Activated CD4-positive, alpha-beta T cell treated with anti-CD3 and anti-CD28 coated beads, Interleukin-2, amount 50 U/mL, for 4 hours (primary cell): Measurements from ENCODE around the gene SLC45A3.
"Not testable (repeated sequence)": the region's sequence is repeated elsewhere in the genome, so short reads cannot be mapped to it uniquely, and the experiment has no call there.

Experiments used
- DNase-seq, 2 experiments: peaks; one replicate each; pipeline ENCODE4 v3.0.0-alpha.2; 2020

Gene SLC45A3, protein sequence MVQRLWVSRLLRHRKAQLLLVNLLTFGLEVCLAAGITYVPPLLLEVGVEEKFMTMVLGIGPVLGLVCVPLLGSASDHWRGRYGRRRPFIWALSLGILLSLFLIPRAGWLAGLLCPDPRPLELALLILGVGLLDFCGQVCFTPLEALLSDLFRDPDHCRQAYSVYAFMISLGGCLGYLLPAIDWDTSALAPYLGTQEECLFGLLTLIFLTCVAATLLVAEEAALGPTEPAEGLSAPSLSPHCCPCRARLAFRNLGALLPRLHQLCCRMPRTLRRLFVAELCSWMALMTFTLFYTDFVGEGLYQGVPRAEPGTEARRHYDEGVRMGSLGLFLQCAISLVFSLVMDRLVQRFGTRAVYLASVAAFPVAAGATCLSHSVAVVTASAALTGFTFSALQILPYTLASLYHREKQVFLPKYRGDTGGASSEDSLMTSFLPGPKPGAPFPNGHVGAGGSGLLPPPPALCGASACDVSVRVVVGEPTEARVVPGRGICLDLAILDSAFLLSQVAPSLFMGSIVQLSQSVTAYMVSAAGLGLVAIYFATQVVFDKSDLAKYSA

DNA sequence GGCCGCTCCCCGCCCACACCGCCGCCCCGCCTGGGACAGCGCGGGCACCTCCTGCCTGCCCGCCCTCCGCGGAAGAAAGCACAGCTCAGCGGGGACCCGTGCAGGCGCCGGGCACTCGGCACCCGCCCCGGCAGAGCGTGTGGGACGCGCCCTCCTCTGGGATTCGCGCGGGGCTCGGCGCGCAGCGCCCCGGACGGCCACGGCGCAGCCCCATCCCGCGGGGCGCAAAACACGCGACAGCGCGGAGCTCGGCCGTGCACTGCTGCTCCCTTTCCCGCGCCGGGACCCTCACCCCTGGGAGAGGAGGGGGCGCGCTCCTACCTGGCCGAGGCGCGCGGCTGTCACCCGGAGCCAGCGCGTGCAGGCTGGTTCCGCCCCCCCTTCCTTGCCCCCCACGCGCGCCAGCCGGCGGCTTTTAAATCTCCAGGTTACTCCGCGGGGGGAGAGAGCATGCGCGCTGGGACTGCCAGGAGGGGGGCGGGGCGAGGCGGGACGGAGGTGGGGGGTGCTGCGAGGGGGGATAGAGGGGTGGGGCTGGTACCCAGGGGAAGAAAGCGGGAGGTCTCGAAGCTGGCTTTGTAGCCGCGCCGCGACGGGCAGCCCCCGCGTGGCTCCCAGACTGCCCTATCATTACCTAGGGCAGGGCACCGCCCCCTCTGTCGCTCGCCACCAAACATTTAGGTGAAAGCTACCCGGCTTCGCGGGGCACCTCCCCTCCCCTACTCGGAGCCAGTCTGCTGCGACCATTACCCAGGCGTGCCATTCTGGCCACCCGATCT is at the start of gene SLC45A3:
TSS of gene SLC45A3 (minus strand) at position 437 of the 779 bp plus-strand sequence. CDS start 15,853 bp downstream, outside the sequence.
- DNase-seq, result peak; percentile 35 to 47

DNA sequence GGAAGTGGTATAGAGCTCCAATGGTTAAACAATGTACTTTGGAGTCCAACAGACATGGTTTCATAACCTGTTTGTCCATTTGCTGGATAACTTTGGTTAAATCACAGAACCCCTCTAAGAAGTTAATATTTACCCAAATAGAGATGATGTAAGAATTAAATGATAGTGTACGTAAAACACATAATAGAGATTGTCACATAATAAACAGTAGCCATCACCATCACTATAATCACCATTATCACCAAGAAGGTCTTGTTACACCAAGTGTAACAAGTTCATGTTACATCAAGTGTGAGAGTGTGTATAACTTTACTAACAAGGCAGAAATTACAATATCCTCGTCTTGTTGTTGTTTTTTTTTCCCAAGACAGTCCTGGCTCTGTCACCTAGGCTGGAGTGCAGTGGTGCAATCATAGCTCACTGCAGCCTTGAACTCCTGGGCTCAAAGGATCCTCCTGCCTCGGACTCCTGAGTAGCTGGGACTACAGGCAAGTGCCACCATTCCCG is 46.4 kb upstream of the SLC45A3 start:
- no peak for DNase-seq

DNA sequence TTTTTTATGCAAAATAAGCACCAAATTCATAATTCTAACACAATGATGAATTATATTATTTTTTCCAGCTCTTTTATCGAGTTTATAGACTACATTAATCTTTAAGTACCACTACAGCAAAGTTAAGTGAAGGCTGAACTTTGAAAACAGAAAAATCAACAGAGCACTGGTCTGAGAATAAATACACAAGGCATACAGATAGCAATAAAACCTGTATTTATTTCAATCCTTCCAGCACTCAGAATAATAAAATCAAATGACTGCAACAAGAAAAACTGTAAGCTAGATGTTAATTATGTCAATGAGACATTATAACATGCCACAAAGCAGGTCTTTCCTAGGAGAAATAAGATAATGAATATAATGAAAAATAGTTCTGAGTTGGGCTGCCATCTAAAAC is 45.2 kb upstream of the SLC45A3 start:
- DNase-seq, result no peak

DNA sequence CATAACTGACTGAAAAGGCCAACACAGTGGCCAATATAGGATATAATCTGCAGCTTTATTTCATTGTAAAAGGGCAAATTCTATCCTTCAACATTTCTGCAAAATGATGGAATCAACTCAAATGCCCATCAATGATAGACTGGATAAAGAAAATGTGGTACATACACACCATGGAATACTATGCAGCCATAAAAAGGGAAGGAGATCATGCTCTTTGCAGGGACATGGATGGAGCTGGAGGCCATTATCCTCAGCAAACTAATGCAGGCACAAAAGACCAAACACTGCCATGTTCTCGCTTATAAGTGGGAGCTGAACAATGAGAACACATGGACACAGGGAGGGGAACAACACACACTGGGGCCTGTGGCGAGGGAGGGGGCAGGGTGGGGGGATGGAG is 40.4 kb upstream of the SLC45A3 start:
- DNase-seq, result not testable (repeated sequence)

DNA sequence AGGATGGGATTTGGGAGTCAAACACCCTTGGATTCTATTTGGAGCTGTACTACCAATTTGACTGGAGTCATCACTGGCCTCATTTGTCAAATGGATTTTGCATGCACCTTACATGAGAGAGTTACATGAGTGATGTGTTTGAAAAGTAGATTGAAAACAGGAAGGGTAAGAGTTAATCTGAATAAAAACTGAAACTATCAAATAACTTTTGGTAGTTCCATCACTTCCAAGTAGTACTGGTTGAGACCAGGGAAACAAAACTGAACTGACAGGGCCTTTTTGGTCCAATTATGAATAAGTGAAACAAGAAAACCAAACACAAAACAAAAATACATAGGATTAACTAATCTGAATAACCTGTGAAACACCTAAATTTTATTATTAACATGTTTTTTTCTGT is 39.5 kb upstream of the SLC45A3 start:
- no peak for DNase-seq

DNA sequence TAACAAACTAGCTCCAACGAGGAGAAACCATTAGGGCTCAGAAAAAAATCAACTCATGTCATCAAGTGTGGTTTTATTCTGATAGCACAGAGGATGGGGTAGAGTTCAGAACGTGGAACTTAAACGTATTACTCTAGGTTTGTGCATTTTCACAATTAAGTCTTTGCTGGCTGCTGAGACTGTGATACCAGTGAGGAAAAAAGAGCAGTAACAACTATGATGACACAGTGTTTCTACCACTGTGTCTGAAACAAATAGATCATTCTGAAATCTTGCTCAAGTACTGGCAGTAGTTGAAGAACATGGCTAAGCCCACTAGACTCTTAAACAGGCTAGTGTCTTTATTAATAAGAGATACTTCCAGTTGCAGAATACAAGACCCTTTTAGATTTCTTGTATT is 38.7 kb upstream of the SLC45A3 start:
- DNase-seq, result no peak

DNA sequence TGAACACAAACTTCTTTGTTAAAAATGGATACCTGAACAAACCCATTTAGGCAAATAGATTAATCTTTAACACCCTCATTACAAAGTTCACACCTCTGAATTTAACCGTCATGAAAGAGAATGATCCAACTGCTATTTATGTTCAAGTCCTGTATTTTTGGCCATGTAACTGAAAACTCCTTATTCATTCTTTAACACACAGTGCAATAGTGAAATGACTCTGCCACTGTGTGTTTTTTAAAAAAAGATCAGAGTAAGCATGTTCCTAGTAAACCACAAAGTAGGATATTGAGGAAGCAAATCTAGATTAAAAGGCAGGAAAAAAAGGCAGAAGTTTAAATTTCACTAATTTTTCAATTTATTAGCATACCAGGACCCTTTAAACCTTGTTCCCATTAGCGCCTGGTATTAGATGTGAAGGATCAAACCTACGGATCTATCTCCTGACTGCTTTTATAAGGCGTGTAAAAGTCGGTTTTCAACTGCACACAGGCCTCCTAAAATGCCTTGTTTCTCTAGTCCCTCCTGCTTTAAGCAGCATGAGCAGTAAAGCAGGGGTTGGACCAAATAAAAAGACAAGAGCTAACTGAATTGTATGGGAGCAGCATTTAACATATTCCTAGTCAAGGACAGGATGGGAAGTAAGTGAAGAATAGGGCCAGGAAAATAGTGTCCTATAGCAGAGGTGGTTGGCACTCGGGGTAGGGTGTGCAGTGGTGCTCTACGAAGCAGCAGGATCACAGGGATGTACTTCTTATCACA is 36.2 kb upstream of the SLC45A3 start:
- DNase-seq, result no peak

DNA sequence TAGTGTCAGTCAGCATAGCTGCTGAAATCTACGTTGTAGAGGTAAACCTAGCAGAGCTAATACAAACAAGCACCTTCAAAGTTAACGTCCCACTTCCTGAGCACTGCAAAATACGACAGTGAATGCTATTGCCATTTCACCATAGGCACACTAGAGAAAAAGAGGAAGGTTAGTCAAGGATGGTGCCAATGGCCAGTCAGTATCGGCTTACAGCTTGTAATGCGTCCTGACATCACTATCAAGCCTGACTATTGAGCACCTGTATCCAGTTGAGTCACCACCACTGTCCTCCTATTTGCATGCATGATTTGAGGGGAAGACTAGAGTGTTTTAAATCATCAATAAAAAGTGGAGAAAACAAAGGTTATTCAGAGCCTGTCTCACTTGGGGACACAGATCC is 35.3 kb upstream of the SLC45A3 start:
- DNase-seq, result no peak

DNA sequence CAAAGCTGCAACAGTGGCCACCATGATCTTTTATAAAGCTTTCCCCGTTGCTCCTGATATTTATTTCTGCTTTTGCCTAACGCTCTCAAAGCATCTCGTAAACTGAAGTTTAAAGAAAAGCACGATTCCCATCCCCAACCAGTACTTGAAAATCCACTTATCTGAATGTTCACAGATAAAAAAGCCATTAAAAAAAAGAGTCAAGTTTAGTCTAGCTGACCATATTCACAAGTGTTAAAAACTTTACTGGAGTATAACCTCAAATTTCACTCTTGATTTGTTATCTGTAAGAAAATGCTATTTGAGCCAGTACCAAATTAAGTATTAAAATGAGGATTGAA is 34.6 kb upstream of the SLC45A3 start:
- DNase-seq, result no peak

DNA sequence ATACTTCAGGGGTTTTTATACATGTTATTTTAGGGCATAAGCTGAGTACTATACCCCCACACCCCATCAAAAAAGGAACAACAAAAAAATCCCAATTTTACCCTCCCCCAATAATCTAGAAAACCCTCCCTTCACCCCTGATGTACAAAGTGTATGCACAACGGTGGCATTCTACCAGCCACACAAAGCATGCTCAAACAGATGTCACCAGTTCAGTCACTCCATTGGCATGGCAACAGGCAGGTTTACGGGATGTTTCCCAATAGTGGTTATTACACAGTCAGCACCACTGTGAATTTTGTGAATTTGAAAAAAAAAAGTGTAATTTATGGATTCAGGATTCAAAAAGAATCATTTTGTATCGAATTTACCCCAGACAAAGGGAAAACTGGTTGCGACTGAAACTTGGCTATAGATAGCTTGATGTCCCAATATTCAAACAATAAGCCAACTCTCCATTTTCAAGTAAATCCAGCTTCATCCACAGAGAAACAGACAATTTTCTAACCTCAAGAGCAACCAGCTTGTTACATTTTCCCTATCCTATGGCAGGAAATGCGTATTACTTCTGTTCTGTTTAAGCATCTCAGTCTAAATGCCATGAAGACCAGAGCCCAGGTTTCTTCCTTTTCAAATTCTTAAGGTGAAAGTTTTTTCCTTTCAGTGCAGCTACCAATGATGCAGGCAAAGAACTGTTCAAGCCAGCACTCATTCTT is 34.0 kb upstream of the SLC45A3 start:
- DNase-seq, result no peak

DNA sequence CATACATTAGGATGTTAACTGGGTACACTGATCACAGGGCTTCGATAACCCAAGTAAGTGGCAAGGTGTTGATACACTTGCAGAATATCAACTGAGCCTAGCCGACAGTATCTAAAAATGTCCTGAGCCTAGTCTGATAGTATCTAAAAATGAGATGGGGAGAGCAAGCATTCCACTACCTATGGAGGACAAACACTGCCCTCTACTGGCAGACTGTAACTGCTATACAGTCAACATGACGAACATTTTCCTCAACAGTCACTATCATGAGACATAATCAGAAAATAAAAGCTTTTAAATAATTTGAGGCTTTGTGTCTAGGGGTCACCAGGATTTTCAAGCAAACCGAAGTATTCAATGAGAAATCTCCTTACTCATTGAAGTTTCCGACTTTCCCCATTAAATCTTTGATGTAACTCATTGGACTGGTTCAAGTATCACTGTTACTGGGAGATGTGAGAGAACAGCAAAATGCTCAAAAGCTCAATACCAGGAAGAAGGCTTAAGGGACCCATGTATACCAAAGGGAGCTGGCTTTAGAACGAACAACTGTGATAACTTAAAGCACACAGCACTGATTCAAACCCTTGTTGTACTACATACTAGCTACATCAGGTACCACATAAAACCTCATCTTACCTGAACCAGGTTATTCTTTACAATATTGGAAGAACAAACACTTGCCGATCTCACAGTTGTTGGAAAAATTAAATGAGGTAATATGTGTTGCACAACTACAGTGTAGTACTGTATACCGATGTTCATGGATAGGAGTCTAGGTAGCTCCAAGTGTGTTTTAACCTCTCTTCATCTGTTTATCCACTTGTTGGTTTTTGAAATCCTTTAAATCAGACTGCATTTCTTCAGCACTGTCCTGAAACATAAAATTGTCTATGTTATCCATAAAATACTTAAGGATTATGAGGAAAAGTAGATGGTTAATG is 31.1 kb upstream of the SLC45A3 start:
- peak; percentile 53 to 62 for DNase-seq

DNA sequence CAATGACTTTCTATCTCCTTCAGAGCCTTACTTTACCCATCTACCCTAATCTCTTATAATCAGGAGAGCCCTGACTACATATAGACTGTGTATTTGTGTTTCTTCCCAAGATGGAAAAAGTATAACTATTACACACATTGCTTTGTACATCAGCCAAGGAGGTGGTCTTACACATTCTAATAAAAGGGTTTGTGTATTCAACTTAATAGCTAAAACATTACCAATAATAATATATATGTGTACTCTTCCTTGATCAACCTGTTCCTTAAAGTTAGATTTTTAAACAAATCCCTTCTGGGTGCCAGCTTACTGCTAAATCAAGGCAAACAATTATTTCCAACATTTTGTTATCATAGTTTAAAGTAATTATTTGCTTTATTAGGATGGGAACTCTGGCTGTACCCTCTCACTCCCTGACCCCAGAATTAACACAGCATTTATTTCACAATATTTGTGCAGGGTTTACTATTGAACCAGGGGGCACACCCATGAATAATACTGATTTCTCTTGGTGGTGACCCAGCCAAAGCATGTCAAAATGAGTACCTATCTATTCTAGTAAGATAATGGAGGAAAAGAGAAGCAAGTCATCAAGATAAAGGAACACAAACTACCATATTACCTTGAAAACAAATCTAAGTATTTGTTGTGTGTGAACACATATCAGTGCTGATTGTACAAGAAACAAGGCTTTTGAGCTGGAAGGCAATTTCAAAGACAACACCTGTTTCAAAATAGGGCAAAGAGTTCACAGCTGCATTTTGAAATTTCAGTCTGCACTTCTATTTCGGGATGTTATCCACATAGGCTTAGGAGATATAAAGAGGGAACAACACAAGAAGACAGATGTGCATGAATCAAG is 30.1 kb upstream of the SLC45A3 start:
- DNase-seq, result no peak

DNA sequence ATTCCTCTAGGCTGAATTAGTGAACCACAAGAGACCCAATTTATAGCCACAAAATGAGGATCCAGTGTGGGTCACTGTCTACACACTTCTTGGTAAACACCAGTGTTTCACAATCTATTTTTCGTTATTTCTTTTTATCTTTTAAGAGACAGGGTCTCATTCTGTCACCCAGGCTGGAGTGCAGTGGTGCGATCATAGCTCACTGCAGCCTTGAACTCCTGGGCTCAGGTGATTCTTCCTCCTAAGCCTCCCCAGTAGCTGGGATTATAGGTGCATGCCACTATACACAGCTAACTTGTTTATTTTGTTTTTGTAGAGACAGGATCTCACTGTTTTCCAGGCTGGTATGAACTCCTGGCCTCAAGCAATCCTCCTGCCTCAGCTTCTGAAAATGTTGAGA is 29.3 kb upstream of the SLC45A3 start:
- no peak for DNase-seq

DNA sequence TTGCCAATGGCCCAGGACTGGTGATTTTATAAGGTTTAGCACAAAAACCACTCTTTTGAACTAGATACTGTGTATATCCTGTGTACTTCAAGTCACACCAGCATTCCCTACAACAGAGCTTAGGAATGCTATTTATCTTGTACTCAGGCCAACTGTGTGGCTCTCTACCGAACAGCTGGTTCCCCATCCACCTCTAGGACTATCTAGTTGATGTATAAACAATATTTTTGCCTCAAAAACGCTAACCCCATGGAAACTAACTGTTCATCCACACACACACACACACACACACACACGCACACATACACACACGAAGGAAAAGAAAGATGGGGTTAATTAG is 28.7 kb upstream of the SLC45A3 start:
- DNase-seq, result no peak

DNA sequence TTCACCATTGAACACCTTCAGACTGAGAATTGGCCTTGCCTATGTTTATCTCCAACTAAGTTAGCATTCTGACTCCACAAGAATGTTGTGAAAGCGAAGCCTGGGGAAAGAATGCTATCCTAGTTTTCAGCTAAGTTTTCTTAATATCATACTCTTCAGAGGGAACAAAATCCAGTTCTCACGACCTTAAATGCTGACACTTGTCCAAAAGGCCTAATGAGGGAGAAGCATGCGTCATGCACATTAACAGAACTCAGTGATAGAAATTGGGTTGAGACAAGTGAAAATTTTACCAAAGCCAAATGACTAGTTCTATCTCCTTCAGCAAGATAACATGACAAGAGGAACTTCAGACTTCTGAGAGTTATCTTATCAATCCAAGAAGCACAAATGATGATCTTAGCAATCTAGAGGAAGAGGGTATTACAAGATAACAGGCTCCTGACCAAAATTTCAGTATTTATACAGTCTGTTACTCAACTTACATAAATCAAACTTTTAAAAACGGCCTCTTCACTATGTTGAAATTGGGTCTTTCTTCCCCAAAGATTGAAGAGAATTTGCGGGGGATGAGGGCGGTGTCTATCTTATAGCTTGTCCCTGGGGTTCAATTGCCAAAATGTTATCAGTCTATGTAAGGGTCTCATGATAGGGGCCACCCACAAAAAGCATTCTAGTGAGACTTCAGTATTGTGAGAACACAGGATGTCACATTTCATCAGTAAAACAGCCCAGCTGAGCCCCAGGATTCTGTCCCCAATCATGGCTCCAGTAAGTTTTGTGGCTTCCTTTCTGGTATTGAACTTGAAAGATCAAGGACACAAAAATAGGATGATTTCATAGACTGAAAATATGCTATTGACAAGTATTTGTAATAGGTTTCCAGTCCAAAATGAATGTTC is 26.5 kb upstream of the SLC45A3 start:
- no peak for DNase-seq

DNA sequence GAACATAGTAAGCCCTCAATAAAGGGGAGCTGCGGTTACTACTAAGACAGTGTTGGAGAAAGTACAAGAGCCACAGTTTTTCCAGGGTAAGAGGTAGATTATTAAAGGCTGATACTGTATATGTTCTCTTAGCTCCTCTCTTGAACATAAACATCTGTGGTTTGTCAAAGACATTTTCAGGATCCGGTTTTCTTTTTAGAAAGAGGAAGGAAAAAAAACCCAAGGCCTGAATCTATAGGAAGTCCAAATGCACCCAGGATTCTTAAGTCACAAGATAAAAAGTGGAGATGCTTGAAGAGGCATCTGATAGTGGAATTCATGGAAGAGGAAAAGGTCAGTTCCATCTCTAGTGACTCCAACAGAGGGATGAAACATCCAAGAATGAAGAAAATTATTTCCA is 24.6 kb upstream of the SLC45A3 start:
- DNase-seq, result no peak

DNA sequence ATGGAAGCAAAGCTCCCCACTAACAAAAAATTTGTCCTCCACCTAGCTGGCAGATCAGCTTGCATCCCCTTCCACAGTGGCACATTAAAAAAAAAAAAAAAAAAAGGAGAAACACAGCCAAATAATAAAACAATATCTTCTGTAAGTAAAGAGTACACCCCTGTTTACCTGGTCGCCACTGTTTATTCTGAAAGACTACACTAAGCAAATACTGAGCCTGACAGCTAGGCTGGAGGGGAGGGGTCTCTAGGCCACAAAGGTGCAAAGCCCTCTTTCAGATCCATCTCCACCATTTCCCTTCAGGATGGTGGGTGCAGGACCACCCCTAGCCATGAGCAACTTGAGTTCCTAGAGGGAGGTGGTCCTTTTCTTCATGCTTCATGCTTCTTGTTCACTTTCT is 22.8 kb upstream of the SLC45A3 start:
- DNase-seq, result no peak

DNA sequence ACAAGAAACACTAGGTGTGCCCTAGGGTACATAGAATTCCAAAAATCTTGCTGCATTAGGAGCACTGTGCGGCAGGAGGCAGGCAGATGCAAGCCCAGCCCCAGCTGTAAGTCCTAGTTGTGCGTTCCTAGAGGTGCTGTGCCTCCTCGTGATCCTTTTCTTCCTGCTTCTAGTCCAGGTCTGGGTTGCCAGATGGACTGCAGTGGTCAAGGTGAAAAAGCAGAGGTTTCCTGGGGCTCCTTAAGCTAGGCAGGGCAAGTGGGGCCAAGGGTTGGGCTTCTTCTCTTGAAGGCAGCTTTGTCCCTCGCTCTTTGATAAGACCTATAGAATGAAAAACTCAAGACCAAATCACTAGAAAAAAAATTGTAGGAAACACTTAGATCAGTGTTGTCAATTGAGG is 21.6 kb upstream of the SLC45A3 start:
- no peak for DNase-seq

DNA sequence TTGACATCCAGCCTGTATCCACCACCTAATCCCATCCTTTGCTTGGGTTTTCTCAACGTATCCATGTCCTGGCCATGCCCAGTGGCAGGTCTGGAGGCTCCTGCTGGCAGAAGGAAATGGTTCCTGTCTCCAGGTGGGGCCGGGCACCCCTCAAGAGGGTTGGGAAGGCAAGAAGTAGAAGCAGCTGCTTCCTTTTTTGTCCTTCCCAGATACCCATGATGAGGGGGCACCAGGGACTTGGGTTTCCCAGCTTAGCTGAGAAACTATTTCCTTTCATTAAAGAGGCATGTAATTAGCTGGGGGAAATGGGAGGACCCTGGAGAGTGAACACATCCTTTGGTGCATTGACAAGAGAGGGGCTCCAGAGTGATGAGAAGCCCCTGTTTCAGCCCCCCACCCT is 21.1 kb upstream of the SLC45A3 start:
- no peak for DNase-seq
